ENCODE data around the gene FARP2. TPM values are rescaled to one million over a fixed set of nuclear protein-coding genes. Genes with fewer than 3 reads are reported as not detected.

Gene FARP2
- total RNA-seq, 1 donor from 2014 or later, result 65.0 TPM

GRCh38 chr2:241349941-241350340 is 6.1 kb upstream of the FARP2 start:
- no peaks in the 10 kb centered on the region for H3K9me3 Mint-ChIP-seq (ENCODE audit: unreplicated experiment)
- peaks cover 7% of the 10 kb centered on the region for H3K36me3 Mint-ChIP-seq (ENCODE audit: low read depth, unreplicated experiment)
- no peak overlapping the region for H3K4me3 ChIP-seq (ENCODE audit: insufficient read depth, low read depth, low read length)
- no peak overlapping the region for H3K4me2 ChIP-seq (ENCODE audit: low read length)
- no peak overlapping the region for H2AFZ ChIP-seq (ENCODE audit: low read depth, low read length)
- no peaks in the 10 kb centered on the region for H3K4me1 ChIP-seq (ENCODE audit: insufficient read depth, low read length)
- no peak overlapping the region for H3K9ac ChIP-seq (ENCODE audit: low read length)
- H4K20me1 ChIP-seq (ENCODE audit: insufficient read depth, low read length), result peaks cover 57% of the 10 kb centered on the region
- H3K27ac ChIP-seq (ENCODE audit: low read depth, low read length), result no peak overlapping the region
- no peak overlapping the region for H3K4me3 Mint-ChIP-seq (ENCODE audit: unreplicated experiment)
- peaks cover 12% of the 10 kb centered on the region for H3K4me1 Mint-ChIP-seq (ENCODE audit: low read depth, unreplicated experiment)
- H3K27me3 ChIP-seq (ENCODE audit: insufficient read depth, low read length), result no peaks in the 10 kb centered on the region
- no peaks in the 10 kb centered on the region for H3K27me3 Mint-ChIP-seq (ENCODE audit: low read depth, unreplicated experiment)
- H3K27ac Mint-ChIP-seq (ENCODE audit: unreplicated experiment), result no peak overlapping the region
- DNase-seq (ENCODE audit: low read depth) (no peak), FAIRE-seq (no peak)
- H3K9me3 ChIP-seq (ENCODE audit: insufficient read depth, low read depth, low read length), result no peaks in the 10 kb centered on the region
- H3K36me3 ChIP-seq (ENCODE audit: insufficient read depth, low read length), result peaks cover 79% of the 10 kb centered on the region
- TF ChIP-seq, protein P1, sequence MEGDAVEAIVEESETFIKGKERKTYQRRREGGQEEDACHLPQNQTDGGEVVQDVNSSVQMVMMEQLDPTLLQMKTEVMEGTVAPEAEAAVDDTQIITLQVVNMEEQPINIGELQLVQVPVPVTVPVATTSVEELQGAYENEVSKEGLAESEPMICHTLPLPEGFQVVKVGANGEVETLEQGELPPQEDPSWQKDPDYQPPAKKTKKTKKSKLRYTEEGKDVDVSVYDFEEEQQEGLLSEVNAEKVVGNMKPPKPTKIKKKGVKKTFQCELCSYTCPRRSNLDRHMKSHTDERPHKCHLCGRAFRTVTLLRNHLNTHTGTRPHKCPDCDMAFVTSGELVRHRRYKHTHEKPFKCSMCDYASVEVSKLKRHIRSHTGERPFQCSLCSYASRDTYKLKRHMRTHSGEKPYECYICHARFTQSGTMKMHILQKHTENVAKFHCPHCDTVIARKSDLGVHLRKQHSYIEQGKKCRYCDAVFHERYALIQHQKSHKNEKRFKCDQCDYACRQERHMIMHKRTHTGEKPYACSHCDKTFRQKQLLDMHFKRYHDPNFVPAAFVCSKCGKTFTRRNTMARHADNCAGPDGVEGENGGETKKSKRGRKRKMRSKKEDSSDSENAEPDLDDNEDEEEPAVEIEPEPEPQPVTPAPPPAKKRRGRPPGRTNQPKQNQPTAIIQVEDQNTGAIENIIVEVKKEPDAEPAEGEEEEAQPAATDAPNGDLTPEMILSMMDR (IDR thresholded peaks at IDR 0.05; ENCODE audit: insufficient read depth, low read depth, low read length), result no peak
- TF ChIP-seq EZH2 (IDR thresholded peaks at IDR 0.05; ENCODE audit: insufficient read depth, low read length), result no peak
- peaks cover 5% of the 10 kb centered on the region for H3K79me2 ChIP-seq (ENCODE audit: insufficient read depth, low read length)

- Histone ChIP-seq H3K9me3 (ENCODE audit: insufficient read depth, low read depth, low read length) (no peaks in the 10 kb centered on the region), H2AFZ (ENCODE audit: low read depth, low read length) (no peak overlapping the region), H3K9ac (ENCODE audit: low read length) (no peak overlapping the region), H4K20me1 (ENCODE audit: insufficient read depth, low read length) (peaks cover 55% of the 10 kb centered on the region), H3K79me2 (ENCODE audit: insufficient read depth, low read length) (peaks cover 5% of the 10 kb centered on the region), H3K4me3 (ENCODE audit: insufficient read depth, low read depth, low read length) (no peak overlapping the region), H3K4me2 (ENCODE audit: low read length) (no peak overlapping the region), H3K27me3 (ENCODE audit: insufficient read depth, low read length) (no peaks in the 10 kb centered on the region), H3K36me3 (ENCODE audit: insufficient read depth, low read length) (peaks cover 74% of the 10 kb centered on the region), H3K27ac (ENCODE audit: low read depth, low read length) (no peak overlapping the region), H3K4me1 (ENCODE audit: insufficient read depth, low read length) (peaks cover 3% of the 10 kb centered on the region)
- FAIRE-seq (no peak), DNase-seq (ENCODE audit: low read depth) (no peak)
- H3K27ac Mint-ChIP-seq (ENCODE audit: unreplicated experiment), result peak overlapping the region; percentile 82
- no peak overlapping the region for H3K4me3 Mint-ChIP-seq (ENCODE audit: unreplicated experiment)
- TF ChIP-seq, protein P1 (IDR thresholded peaks at IDR 0.05; ENCODE audit: insufficient read depth, low read depth, low read length), result no peak
- TF ChIP-seq EZH2 (IDR thresholded peaks at IDR 0.05; ENCODE audit: insufficient read depth, low read length), result no peak
- peaks cover 7% of the 10 kb centered on the region for H3K36me3 Mint-ChIP-seq (ENCODE audit: low read depth, unreplicated experiment)
- no peaks in the 10 kb centered on the region for H3K27me3 Mint-ChIP-seq (ENCODE audit: low read depth, unreplicated experiment)
- peaks cover 13% of the 10 kb centered on the region for H3K4me1 Mint-ChIP-seq (ENCODE audit: low read depth, unreplicated experiment)
- H3K9me3 Mint-ChIP-seq (ENCODE audit: unreplicated experiment), result no peaks in the 10 kb centered on the region
Measured at GRCh38 chr2:241350530-241350877, 5.6 kb upstream of the FARP2 start.

DNA sequence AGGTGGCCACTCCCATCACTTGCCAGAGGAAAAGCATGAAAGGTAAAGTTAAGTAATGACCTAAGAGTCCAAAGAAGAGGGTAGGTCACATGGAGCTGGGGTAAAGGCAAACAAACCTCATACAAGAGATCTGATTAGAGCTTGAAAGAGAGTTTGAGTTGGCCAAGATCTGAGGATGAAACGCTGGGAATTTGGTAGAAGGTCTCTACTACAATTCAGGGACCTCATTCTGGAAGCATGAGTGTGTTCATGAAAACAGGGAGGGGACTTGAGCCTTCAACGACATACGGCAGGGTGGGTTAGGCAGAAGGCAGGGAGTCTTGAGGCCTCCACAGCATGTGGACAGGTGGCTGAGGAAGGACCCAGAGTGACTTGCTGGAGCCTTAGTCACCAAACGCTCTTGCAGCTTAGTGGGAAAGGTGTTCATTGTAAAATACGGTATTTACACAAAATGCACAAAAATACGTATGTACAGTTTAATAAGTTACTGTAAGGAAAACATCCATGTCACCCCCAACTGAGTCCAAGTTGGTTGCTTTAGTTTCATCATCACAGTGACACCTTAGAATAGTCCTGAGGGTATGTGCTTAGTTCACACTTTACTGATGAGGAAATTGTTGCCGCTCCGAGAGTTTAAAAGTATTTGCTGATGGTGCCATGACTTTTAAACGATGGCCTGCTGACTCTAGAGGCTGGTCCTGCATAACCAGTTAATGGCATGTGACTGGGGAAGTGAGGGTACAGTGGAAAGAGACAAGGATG is 5.0 kb upstream of the FARP2 start:
- Histone ChIP-seq H3K79me2 (ENCODE audit: insufficient read depth, low read length) (peaks cover 4% of the 10 kb centered on the region), H3K36me3 (ENCODE audit: insufficient read depth, low read length) (peaks cover 69% of the 10 kb centered on the region), H3K4me3 (ENCODE audit: insufficient read depth, low read depth, low read length) (no peak overlapping the region), H3K4me1 (ENCODE audit: insufficient read depth, low read length) (peaks cover 3% of the 10 kb centered on the region), H2AFZ (ENCODE audit: low read depth, low read length) (no peak overlapping the region), H3K9me3 (ENCODE audit: insufficient read depth, low read depth, low read length) (no peaks in the 10 kb centered on the region), H4K20me1 (ENCODE audit: insufficient read depth, low read length) (peaks cover 51% of the 10 kb centered on the region), H3K27ac (ENCODE audit: low read depth, low read length) (no peak overlapping the region), H3K9ac (ENCODE audit: low read length) (no peak overlapping the region), H3K27me3 (ENCODE audit: insufficient read depth, low read length) (no peaks in the 10 kb centered on the region), H3K4me2 (ENCODE audit: low read length) (no peak overlapping the region)
- Mint-ChIP-seq H3K4me1 (ENCODE audit: low read depth, unreplicated experiment) (peaks cover 13% of the 10 kb centered on the region), H3K27me3 (ENCODE audit: low read depth, unreplicated experiment) (no peaks in the 10 kb centered on the region), H3K36me3 (ENCODE audit: low read depth, unreplicated experiment) (peaks cover 7% of the 10 kb centered on the region), H3K9me3 (ENCODE audit: unreplicated experiment) (no peaks in the 10 kb centered on the region), H3K27ac (ENCODE audit: unreplicated experiment) (peak overlapping the region; percentile 82), H3K4me3 (ENCODE audit: unreplicated experiment) (no peak overlapping the region)
- FAIRE-seq (no peak), DNase-seq (ENCODE audit: low read depth) (no peak)
- TF ChIP-seq EZH2 (IDR thresholded peaks at IDR 0.05; ENCODE audit: insufficient read depth, low read length), result no peak
- TF ChIP-seq, protein P1 (IDR thresholded peaks at IDR 0.05; ENCODE audit: insufficient read depth, low read depth, low read length), result no peak

Data from astrocyte (in vitro differentiated cells and primary cell).